SW480 (cell line): Measurements from ENCODE around the gene HYKK.
"Not testable (repeated sequence)": the region's sequence is repeated elsewhere in the genome, so short reads cannot be mapped to it uniquely, and the experiment has no call there.

Experiments
- DNase-seq: peaks from one replicate; pipeline ENCODE4 v3.0.0-alpha.2; 2016; ENCODE audit warnings: low spot score

The HYKK gene, protein sequence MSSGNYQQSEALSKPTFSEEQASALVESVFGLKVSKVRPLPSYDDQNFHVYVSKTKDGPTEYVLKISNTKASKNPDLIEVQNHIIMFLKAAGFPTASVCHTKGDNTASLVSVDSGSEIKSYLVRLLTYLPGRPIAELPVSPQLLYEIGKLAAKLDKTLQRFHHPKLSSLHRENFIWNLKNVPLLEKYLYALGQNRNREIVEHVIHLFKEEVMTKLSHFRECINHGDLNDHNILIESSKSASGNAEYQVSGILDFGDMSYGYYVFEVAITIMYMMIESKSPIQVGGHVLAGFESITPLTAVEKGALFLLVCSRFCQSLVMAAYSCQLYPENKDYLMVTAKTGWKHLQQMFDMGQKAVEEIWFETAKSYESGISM

DNA sequence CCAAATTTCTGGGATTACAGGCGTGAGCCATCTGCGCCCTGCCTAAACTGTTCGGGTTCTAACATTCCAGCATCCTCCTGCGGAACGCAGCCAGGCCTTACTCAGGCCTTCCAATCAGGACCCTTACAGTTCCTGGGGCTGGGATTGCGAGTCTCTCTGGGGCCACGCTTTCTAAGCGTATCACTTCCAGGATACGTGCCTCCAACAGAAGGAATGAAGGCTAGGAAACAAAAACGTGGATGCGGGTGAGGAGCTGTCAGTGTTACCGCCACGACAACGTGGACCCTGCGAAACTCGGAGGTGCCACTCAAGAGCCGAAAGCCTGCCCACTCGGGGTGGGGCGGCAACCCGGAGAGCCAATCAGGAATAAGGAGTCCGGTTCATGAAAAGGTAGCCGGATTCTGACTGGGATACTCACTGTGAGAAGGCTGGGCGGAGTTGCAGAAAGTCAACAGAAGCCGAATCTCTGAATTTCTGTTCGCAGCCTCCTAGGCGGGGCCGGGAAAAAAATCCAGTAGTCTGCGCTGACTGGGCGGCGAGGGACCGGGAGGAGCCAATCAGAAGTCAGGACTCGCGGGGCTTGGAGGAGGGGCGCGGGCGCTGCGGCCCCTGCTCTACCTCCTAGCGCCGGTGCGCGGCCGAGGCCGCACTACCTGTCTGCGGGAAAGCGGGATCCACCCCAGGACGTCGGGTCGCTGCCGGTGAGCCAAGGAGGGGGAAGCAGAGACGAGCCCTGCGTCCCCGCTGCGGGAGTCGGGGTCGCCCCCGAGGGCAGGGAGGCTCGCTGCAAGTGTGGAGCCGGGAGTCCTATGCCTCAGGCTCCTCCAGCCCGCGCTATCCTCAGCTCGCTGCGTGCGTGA, at the start of gene HYKK:
HYKK (plus strand) TSS at position 607 of the 860 bp plus-strand sequence. CDS start 5,512 bp downstream, outside the sequence.
- DNase-seq: peak; percentile 98

DNA sequence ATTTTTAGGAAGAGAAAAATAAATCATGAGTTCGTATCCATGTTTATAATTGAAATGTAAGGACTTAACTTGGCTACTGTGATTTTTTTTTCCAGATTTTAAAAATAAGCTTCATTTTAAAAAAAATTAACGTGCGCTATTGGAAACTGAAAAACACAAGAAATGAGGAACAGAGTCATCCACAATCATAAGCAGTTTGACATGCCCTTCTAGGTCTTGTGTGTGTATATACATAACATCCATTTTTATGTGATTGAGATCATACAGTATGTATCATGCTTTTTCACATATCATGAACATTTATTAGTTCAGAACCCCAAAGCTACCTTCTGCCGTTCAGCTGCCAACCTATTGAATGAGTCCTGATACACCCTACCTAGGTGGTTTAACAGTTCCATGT, 46.6 kb upstream of the HYKK start:
- no peak for DNase-seq

DNA sequence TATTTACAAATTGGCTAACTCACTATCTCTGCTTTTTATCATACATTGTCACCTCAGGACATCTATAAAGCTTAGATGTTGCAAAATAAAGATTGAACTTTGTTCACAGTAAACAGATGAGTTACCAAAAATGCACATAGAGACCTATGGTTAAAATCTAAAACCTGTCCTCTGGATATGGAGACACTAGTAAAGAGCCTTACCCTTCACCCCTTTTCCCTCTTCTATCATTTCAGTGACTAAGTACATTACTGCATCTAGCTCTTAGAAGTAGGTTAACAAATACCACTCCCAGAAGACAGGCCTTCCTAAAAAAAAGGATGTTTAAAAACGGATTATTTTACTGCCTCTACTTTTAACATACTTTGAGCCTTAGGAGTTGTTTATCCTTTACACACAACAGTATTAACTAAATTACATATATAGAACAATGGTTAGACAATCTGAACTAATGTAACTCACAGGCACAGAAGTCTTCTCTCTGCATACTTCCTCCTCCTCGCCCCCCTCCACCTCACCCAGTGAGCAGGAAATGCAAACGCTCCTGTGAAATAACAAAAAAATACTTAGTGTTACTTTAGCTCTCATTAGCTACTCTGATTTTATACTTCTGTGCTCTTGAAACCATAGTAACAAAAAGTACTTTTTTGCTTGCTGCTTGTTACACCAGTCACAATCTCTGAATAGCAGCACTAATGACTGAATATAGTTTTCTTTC, 46.0 kb upstream of the HYKK start:
- no peak for DNase-seq

DNA sequence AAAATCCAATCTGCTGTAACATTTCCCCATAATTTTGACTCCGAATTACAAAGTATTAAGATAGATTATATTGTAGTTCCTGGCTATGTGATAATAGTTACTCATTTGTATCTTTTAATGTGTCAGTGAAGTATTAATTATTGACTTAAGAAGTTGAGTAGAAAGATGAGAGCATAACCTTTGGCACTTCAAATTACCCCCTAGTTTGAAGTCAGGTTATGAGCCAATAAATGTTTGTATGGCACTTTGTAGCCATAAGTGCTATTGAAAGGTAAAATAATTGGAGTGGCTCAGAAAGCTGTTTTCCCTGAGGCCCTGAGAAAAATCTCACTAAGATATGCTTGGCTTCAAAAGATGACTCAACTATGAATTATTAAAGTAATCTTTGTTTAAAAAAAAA, 38.3 kb upstream of the HYKK start:
- DNase-seq: no peak

DNA sequence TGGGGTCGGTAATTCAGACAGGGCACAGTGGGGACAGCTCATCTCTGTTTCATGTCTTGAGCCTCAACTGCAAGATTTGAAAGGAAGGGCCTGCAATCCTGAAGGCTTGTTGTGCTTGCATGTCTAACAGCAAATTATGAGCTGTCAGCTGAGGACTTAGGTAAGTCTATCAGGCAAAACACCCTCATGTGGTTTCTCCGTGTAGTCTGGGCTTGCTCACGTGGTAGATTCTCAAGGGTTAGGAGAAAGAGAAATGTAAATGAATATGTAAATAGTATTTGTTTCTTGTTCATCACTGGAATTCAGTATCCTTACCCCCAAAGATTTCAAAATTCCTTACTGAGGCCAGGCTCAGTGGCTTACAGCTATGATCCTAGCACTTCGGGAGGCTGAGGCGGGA, 30.1 kb upstream of the HYKK start:
- DNase-seq: no peak

DNA sequence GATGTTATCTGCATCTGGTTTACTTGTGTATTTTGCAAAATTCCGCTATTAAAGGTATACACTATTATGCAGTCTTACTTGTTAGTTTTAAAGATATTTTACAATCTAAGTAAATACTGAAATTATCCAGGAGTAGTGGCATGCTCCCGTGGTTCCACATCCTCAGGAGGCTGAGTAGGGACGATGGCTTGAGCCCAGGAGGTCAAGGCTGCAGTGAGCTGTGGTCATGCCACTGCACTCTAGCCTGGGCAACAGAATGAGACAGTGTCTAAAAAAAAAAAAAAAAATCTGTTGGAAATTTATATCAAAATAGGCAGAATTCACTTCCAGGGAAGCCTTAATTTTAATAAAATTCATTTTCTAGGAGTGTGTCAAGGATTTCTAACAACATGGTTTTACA, 27.7 kb upstream of the HYKK start:
- no peak for DNase-seq

DNA sequence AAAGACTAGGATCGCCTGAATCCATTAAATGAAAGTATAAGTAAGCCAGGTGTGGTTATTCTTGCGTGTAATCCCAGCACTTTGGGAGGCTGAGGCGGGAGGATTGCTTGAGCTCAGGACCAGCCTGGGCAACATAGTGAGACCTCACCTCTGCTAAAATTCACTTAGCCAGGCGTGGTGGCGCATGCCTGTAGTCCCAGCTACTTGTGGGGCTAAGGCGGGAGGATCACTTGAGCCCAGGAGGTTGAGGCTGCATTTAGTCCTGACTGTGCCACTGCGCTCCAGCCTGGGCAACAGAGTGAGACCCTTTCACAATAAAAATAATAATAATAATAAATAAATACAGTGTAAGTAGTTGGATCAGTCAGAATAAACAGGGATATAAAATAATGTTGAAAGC, 25.5 kb upstream of the HYKK start:
- DNase-seq: no peak

DNA sequence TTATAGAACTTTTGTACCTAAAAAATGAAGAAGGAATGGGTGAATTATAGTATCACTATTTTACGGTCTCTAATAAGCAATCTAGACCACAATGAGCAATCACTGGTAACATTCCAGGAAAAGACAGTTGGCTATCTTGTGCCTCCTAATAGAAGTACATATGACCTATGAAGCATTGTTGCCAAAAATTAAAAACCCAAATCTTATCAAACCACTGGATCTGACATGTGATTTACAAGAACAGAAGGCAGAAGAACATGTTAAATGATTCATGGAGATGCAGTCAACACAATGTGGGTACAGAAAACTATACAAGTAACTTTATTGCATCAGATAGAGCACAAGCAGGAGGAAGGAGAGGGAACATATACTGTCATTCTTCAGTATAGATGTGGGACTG, 14.5 kb upstream of the HYKK start:
- no peak for DNase-seq

DNA sequence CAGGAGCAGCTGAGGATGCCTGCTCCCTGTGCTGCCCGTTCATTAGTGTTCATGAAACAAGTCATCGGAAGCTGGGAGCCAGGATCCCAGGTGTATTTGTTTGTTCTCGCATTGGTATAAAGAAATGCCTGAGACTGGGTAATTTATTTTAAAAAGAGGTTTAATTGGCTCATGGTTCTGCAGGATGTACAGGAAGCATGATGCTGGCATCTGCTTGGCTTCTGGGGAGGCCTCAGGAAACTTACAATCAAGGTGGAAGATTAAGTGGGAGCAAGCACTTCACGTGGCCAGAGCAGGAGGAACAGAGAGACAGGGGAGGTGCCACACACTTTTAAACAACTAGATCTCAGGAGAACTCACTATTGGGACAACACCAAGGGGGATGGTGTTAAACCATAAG, 5.5 kb upstream of the HYKK start:
- DNase-seq: no peak

DNA sequence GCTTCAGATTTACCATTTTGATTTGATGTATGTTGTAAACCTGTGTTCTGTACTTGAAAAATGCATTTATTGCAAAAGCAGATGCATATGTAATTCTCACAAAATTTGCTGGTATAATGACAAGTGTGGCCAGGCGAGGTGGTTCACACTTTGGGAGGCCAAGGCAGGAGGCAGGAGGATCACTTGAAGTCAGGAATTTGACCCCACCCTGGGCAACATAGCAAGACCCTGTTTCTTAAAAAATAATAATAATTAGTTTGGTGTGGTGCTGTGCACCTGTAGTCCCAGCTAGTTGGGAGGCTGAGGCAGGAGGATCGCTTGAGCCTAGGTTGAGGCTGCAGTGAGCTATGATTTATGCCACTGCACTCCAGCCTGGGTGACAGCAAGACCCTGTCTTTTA, 4.7 kb upstream of the HYKK start:
- DNase-seq: no peak

DNA sequence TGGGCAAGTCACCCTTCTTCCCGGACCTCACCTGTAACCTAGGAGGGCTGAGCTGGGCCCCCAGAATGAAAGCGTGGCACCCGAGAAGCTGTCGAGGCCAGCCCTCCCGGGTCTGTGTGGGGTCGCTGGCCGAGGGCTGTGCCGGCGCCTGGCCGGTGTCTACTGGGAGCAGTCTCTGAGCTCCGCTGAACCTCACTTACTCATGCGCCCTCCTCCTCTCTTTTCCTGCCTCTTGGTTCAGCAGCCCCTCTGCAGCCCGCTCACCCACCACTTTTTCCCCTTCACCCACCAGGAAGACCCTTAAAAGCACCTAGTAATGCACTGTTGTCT, 419 bp downstream of the HYKK start:
- DNase-seq: peak; percentile 32

DNA sequence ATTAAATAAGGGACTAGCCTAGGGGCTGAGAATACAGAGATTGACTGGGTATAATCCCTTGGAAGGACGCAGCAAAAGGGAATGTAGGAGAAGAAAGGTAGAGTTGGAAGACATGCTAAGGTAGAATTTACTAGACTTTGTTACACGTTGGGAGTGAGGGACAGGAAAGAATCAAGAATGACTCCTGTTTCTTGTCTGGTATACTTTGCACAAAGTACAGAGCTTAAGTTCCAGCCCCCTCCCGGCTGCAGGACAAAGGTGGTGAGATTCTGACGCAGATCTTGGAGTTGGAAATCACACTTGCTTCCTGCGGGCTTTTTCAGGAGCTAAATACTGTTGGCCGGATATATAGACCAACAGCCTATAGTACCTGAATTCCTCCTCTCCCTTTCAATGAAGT, 895 bp downstream of the HYKK start:
- no peak for DNase-seq

DNA sequence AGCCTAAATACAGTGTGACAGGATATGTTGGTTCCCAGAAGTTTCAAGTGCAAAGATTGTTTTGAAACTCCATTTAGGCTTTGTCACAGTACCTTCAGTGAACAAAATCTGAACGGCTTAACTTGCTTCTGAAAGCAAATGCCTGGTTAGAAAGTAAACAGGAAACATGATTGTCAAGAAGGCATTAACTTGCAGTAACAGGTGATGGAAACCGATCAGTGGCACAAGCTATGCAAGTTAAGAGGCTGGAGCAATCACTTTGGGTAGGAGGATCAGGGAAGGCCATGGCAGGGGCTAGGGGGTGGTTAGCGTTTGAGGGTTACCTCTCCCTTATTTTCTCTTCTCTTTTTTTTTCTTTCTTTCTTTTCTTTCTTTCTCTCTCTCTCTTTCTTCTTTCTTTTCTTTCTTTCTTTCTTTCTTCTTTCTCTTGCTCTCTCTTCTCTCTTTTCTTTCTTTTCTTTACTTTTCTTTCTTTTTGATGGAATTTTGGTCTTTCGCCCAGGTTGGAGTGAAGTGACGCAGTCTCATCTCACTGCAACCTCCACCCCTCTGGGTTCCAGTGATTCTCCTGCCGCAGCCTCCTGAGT, 2.4 kb downstream of the HYKK start:
- DNase-seq: no peak

DNA sequence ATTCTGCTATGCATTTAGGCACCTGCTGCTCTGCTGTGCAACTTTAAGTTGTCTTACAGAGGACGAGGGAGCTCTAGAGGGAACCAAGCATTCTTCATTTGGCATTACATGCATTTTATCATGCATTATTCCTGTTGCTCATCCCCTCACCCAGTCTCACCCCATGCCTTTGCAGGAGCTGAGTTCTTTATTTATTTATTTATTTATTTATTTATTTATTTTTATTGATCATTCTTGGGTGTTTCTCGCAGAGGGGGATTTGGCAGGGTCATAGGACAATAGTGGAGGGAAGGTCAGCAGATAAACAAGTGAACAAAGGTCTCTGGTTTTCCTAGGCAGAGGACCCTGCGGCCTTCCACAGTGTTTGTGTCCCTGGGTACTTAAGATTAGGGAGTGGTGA, 12.7 kb downstream of the HYKK start:
- DNase-seq: not testable (repeated sequence)

DNA sequence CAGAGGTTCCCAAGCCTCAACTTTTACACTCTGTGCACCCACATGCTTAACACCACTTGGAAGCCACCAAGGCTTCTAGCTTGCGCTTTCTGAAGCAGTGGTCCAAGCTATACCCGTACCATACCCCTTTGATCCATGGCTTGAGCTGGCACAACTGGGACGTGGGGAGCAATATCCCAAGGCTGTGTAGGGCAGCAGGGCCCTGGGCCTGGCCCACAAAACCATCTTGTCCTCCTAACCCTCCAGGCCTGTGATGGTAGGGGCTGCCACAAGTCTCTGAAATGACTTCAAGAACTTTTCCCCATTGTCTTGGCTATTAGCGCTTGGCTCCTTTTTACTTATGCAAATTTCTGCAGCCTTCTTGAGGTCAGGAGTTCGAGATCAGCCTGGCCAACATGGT, 16.9 kb downstream of the HYKK start:
- no peak for DNase-seq

DNA sequence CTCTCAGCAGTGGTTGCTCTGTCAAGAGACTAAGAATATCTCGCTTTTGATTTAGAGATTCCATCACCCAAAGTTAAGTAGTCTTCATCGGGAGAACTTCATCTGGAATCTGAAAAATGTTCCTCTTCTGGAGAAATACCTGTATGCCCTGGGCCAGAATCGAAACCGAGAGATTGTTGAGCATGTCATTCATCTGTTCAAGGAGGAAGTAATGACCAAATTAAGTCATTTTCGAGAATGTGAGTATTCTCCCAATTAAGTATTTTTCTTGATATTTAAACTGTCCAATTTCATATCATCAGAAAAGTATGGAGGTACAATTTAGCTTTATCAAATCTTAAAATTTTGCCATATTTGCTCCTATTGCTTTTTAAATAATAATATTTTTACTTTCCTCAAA, 19.9 kb downstream of the HYKK start:
- DNase-seq: no peak

DNA sequence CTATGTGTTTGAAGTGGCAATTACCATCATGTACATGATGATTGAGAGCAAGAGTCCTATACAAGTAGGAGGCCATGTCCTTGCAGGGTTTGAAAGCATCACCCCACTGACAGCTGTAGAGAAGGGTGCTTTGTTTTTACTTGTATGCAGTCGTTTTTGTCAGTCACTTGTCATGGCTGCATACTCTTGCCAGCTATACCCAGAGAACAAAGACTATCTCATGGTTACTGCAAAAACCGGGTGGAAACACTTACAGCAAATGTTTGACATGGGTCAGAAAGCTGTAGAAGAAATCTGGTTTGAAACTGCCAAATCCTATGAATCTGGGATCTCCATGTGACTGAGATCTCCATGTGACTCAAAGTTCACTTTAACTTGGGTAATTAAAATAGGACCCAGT, 26.0 kb downstream of the HYKK start:
- DNase-seq: no peak

DNA sequence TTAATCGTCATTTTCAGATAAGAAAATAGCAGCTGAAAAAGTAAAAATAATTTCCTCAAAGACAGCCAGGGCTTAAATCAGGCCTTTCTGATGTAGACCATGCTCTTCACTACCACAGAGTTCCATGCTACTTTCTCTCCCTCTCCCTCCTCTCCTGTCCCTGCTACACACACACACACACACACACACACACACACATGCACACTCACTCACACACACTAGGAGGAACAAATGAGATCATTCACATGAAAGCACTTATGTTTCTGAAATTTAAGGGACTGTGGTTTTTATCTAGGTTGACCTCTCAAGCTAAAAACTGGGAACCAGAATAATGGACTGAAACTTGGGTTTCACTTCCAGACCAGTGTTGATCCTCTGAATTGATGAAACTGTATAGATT, 28.8 kb downstream of the HYKK start:
- DNase-seq: peak; percentile 7

DNA sequence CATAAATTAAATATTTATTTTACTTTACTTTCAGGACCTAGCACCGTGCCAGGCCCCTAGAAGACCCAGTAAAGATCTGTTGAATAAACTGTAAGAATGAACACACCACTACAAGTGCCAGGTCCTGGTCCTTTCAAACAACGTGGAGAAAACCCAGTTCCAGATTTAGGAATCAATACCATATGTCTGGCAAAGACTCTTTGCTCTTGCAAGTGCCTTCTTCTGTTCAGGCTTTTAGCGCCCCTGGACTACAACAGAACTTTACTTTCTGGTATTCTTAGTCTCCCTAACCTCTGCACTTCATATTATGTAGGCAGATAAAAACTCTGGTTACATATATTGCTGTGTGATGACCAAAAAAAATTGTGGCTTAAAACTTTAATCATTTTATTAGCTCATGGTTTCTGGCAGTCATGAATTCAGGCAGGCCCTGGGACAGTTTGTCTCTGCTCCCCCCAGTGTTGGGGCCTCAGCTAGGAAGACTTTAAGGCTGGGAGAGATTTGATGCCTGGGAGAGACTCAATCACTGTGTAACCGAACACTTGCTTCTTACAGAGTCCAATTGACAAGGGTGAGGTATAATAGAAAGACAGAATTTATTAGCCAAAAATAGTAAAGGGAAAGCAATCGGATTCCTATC, 30.0 kb downstream of the HYKK start:
- no peak for DNase-seq

DNA sequence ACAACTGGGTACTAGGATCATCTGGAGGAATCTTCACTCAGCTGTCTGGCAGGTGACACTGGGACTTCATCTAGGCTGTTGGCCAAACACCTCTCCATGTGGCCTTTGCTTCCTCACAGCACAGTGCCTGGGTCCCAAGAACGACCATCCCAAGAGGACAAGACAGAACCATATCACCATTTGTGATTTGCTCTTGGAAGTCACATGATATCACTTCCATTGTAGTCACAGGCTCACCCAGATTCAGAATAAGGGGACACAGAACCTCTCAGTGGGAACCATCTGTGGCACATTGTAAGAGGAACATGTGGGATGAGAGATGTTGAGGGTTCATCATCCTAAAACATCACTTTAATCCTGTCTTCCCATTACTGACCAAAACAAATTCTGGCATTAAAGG, 31.0 kb downstream of the HYKK start:
- no peak for DNase-seq

DNA sequence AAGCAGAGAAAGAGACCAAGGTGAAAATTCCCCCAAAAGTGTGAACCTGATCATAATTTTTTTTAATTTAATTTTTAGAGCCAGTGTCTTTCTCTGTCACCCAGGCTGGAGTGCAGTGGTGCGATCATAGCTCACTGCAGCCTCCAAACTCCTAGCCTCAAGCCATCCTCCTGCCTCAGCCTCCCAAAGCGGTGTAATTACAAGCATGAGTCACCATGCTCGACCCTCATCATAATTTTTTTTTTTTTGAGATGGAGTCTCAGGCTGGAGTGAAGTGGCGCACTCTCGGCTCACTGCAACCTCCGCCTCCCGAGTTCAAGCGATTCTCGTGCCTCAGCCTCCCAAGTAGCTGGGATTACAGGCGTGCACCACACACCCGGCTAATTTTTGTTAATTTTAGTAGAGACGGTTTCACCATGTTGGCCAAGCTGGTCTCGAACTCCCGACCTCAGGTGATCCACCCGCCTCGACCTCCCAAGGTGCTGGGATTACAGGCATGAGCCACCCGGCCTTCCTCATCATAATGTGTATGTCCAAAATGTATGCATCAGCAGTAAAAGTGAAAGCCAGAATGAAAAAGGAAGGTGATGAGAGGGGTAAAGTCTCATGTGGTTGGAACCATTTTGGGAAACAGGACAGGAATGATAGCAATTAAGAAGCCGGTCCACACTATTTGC, 32.2 kb downstream of the HYKK start:
- DNase-seq: not testable (repeated sequence)
